ENCODE data around the gene OR5AU1. TPM values are rescaled to one million over a fixed set of nuclear protein-coding genes. Genes with fewer than 3 reads are reported as not detected.

OR5AU1 gene
- total and polyA plus RNA-seq, 2 experiments from 2014 or later: not detected

DNA sequence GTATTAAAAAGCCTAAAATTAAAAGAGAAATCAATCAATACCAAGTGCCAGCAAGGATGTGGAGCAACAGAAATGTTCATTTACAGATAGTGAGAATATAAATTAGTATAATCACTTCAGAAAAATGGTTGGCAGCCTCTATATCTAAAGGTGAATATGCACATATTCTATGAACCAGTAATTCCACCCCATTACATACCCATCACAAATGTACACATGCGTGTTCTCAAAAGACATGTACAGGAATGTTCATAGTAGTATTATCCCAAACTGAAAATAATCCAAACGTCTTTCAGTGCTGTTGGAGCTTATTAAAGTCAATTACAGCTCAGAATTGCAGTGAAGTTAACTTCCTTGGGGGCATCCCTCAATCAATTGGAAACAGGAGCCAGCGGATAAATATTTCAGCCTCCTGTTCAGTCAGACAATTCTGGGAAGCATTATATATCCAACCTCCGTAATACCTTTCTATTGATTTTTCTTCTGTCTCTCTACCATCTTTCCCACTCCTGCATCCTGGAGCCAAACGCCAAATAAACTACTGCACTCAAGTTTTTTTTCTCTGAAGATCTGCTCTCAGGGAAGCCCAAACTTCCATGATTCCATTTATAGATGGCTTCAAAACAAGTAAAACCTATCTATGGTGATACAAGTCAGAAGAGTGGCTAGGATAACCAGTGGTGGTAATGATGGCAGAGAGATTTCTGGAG lies 45.0 kb upstream of the OR5AU1 start:
- H3K9me3 ChIP-seq (ENCODE audit: low read depth): no peaks in the 10 kb centered on the region
- H3K9me2 ChIP-seq (replicated peaks; ENCODE audit: insufficient read depth): no peaks in the 10 kb centered on the region
- no peaks in the 10 kb centered on the region for H4K20me1 ChIP-seq (ENCODE audit: insufficient read depth, poor library complexity, severe bottlenecking)
- TF ChIP-seq EZH2phosphoT487 (IDR thresholded peaks at IDR 0.05; ENCODE audit: low read depth, severe bottlenecking, unreplicated experiment): no peak
- no peak for TF ChIP-seq EZH2 (IDR thresholded peaks at IDR 0.05; ENCODE audit: borderline replicate concordance)
- TF ChIP-seq, protein P1, sequence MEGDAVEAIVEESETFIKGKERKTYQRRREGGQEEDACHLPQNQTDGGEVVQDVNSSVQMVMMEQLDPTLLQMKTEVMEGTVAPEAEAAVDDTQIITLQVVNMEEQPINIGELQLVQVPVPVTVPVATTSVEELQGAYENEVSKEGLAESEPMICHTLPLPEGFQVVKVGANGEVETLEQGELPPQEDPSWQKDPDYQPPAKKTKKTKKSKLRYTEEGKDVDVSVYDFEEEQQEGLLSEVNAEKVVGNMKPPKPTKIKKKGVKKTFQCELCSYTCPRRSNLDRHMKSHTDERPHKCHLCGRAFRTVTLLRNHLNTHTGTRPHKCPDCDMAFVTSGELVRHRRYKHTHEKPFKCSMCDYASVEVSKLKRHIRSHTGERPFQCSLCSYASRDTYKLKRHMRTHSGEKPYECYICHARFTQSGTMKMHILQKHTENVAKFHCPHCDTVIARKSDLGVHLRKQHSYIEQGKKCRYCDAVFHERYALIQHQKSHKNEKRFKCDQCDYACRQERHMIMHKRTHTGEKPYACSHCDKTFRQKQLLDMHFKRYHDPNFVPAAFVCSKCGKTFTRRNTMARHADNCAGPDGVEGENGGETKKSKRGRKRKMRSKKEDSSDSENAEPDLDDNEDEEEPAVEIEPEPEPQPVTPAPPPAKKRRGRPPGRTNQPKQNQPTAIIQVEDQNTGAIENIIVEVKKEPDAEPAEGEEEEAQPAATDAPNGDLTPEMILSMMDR (IDR thresholded peaks at IDR 0.05; ENCODE audit: poor library complexity): no peak
- no peaks in the 10 kb centered on the region for H3K27me3 ChIP-seq
- no peaks in the 10 kb centered on the region for H3K36me3 ChIP-seq (replicated peaks; ENCODE audit: insufficient read depth, low read depth)
- no peak overlapping the region for H3K4me3 ChIP-seq
- no peak overlapping the region for H2AFZ ChIP-seq
- H3K4me1 ChIP-seq (ENCODE audit: insufficient read depth): no peaks in the 10 kb centered on the region
- H3K79me2 ChIP-seq: no peaks in the 10 kb centered on the region
- H3K4me2 ChIP-seq: no peak overlapping the region
- DNase-seq (ENCODE audit: low spot score): no peak
- 79% methylated on average over 5 of the region's 5 CpGs for WGBS (ENCODE audit: low lambda C conversion rate, missing lambda C conversion rate)
- no peak overlapping the region for H3K27ac ChIP-seq

DNA sequence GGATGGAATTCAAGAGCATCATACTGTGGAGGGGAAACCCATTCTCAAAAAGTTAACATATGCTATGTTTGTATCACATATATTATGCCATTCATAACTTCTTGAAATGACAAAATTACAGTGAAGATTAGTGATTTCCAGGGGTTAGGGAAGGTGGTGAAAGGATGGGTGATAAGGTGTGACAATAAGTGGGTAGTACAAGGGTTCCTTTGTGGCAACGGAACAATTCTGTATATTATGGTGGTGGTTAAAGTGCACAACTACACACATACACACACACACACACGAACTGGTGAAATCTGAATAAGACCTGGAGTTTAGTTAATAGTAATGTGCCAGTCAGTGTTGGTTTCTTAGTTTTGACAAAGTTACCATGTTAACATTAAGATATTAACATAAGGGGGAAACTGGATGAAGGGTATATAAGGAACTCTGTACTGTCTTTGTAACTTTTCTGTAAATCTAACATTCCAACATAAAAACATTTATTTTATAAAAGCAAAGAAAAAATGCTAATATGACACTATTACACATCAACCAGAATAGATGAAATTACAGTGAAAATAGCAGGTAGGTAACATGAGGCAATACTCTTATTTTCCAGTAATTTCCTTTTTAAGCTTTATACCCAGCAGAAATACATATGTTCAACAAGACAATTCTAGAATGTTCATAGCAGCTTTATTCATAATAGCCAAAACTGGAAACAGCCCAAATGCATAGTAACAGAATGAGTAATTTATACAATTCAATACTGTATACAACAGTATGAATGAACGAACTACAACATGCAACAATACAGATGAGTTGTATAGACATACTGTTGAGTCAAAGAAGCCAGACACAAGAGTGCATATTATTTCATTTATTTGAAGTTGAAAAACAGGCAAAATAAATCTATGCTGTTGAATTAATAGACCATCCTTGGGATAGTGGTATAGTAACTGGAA lies 44.0 kb upstream of the OR5AU1 start:
- Histone ChIP-seq H3K27ac (no peak overlapping the region), H2AFZ (no peak overlapping the region), H4K20me1 (ENCODE audit: insufficient read depth, poor library complexity, severe bottlenecking) (no peaks in the 10 kb centered on the region), H3K9me2 (replicated peaks; ENCODE audit: insufficient read depth) (no peaks in the 10 kb centered on the region), H3K4me3 (no peak overlapping the region), H3K4me2 (no peak overlapping the region), H3K36me3 (replicated peaks; ENCODE audit: insufficient read depth, low read depth) (no peaks in the 10 kb centered on the region), H3K4me1 (ENCODE audit: insufficient read depth) (no peaks in the 10 kb centered on the region), H3K79me2 (no peaks in the 10 kb centered on the region), H3K27me3 (no peaks in the 10 kb centered on the region), H3K9me3 (ENCODE audit: low read depth) (no peaks in the 10 kb centered on the region)
- 87% methylated on average over 3 of the region's 3 CpGs for WGBS (ENCODE audit: low lambda C conversion rate, missing lambda C conversion rate)
- DNase-seq (ENCODE audit: low spot score): no peak
- TF ChIP-seq EZH2 (IDR thresholded peaks at IDR 0.05; ENCODE audit: borderline replicate concordance) (no peak), EZH2phosphoT487 (IDR thresholded peaks at IDR 0.05; ENCODE audit: low read depth, severe bottlenecking, unreplicated experiment) (no peak)
- TF ChIP-seq, protein P1 (IDR thresholded peaks at IDR 0.05; ENCODE audit: poor library complexity): no peak

DNA sequence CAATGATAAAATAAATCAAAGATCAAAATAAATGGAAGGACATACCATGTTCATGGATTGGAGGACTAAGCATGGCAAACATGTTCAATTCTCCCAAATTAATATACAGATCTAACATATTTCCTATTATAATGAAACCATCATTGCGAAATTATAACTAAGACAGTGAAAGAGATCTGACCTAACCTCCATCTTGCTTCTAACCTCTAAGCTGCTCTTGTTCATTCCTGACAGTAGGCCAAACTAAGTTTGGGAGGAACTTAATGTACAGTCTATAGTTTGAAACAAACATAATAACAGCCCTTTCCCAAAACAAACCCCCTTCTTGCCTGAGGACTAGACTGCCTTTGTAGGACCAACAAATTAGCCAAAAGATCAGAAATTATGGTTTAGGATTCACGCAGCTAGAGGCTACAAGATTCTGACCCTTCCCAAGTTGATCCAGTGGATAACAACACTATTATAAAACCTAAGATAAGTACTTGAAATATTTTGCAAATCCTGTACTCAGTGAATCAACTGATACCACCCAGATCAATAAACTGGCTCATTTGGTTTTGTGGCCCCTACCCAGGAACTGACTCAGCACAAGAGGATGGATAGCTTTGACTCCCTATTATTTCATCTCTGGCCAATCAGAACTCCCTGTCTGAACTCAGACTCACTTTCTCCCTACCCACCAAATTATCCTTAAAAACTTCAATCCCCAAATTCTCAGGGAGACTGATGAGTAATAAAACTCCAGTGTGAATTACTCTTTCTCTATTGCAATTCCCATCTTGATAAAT lies 41.7 kb upstream of the OR5AU1 start:
- H2AFZ ChIP-seq: no peak overlapping the region
- H3K4me2 ChIP-seq: no peak overlapping the region
- WGBS (ENCODE audit: low lambda C conversion rate, missing lambda C conversion rate): 93% methylated on average over 2 of the region's 2 CpGs
- no peaks in the 10 kb centered on the region for H3K4me1 ChIP-seq (ENCODE audit: insufficient read depth)
- DNase-seq (ENCODE audit: low spot score): no peak
- no peaks in the 10 kb centered on the region for H3K9me3 ChIP-seq (ENCODE audit: low read depth)
- no peak for TF ChIP-seq EZH2phosphoT487 (IDR thresholded peaks at IDR 0.05; ENCODE audit: low read depth, severe bottlenecking, unreplicated experiment)
- TF ChIP-seq, protein P1 (IDR thresholded peaks at IDR 0.05; ENCODE audit: poor library complexity): no peak
- no peak for TF ChIP-seq EZH2 (IDR thresholded peaks at IDR 0.05; ENCODE audit: borderline replicate concordance)
- no peaks in the 10 kb centered on the region for H3K79me2 ChIP-seq
- no peak overlapping the region for H3K27ac ChIP-seq
- H3K4me3 ChIP-seq: no peak overlapping the region
- no peaks in the 10 kb centered on the region for H3K9me2 ChIP-seq (replicated peaks; ENCODE audit: insufficient read depth)
- no peaks in the 10 kb centered on the region for H3K27me3 ChIP-seq
- H3K36me3 ChIP-seq (replicated peaks; ENCODE audit: insufficient read depth, low read depth): no peaks in the 10 kb centered on the region
- H4K20me1 ChIP-seq (ENCODE audit: insufficient read depth, poor library complexity, severe bottlenecking): no peaks in the 10 kb centered on the region

Data from hepatocyte (in vitro differentiated cells).